Measurements from ENCODE around the gene SMIM32. TPM values are rescaled to one million over a fixed set of nuclear protein-coding genes. Genes with fewer than 3 reads are reported as not detected.

The SMIM32 gene
- under 1 TPM in 5 of 12 donors, not detected in 7; 0.07 to 0.24 (median 0.11) TPM for polyA plus RNA-seq (ENCODE audit: insufficient read length in 12 of 12)
- long read RNA-seq, donor 1, transcript SMIM32-201 (1 exons, 1,667 nt) = major isoform, 15 of 15 reads
- long read RNA-seq, donor 1, partial matches to known transcripts = 0 of 15 reads
- long read RNA-seq, donor 1, other reads (novel, unspliced or antisense) = 0 of 15 reads
- long read RNA-seq, donor 2 = 0 reads
- long read RNA-seq, donor 3 = 0 reads
- long read RNA-seq, donor 4 = 0 reads
- long read RNA-seq, donor 5, partial matches to known transcripts = 0 of 1 reads
- long read RNA-seq, donor 5, other reads (novel, unspliced or antisense) = 0 of 1 reads
- long read RNA-seq, donor 6 = 0 reads
- long read RNA-seq, donor 7 = 0 reads
- long read RNA-seq, donor 8 = 0 reads
- long read RNA-seq, donor 9 = 0 reads
- long read RNA-seq, donor 10 = 0 reads
- long read RNA-seq, donor 11 = 0 reads

DNA sequence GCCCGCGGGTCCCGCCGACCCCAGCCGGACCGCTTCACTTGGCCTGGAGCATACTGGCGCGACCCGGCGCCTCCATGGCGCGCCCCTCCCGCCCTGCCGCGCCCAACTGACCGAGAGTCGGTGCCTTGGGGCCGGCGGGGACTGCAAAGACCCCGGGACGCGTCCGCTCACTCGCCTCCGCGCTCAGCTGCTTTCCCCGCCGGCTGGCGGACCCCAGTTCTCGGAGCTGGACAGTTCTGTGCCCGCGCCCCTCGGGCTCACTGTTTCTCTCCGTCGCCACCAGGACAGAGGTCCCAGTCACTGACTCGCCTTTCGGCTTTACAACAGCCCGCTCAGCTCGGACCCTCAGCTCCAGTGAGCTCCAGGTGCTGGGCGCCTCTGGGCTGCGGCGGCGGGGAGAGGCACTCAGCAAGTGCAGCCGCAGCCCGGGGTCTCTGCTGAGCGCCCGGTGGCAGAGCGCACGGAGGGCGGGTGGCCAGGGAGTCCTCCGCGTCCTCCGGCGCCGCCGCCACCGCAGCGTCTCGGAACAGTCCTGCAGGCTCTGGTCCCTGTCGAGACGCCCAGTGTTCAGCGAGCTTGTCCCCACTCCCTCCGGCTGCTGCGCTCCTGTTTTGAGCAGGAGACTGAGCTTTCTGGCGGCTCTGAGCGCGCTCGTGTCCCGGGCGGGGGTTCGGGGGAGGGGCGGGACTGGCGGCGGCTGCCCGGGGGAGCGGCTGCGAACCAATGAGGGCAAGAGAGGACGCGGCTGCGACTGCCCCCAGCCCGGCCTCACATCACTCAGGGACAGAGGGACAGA lies at the start of gene SMIM32:
Gene SMIM32 (minus strand): TSS at position 637 of the 796 bp plus-strand sequence. CDS start 638 bp downstream, outside the sequence.
- DNase-seq = no peak

DNA sequence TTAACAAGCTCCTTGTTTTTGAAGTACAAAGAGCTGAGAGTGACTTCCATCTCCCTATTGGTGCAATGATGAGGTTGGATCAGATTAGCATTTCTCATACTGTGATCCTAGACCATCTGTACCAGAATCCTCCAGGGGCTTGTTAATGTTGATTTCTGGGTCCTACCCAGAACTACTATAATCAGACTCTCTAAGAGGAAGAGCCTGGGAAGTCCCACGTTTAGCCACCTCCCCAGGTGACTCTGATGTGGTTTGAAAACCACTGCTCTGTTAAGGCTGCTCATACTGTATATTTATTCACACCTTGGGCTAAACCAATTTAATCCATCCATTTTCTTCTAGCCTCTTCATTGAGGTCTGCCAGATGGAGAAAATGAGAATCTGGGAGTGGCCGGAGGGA lies 49.6 kb upstream of the SMIM32 start:
- no peak for DNase-seq

DNA sequence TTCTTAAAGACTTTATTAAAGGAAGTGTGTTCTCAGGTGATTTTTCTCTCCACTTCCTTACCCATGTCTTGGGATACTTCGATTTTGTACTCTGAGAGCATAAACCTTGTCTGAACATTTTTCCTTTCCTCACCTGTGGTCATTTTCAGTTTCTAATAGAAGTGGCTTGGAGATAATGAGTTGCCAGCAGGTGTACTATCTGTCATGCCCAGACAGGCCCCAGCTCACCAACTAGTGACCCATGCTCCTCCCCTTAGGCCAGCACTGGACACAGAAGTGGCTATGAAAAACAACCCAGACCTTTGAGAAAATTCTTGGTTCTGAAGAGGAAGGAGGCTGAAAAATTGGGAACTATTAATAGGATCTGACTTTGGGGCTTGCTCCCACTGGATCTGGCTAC lies 49.2 kb upstream of the SMIM32 start:
- no peak for DNase-seq

DNA sequence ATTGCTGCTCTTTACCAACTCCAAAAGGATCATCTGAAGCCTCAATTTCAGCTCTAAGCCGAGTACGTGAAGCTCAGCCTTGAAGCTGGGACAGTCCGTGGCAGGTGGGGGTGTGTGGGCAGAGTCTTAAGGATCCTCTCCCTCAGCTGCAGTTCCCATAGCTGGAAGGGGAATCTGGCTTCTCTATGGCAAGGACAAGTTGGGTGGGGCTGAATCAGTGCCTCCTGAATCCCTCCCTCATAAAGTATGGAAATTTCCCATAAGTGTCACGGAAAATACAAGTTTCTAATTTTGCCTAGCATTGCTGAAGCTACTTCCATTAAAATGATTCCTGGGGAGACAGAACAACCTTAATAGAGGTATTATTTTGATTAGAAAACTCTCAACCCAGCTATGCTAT lies 47.9 kb upstream of the SMIM32 start:
- no peak for DNase-seq

DNA sequence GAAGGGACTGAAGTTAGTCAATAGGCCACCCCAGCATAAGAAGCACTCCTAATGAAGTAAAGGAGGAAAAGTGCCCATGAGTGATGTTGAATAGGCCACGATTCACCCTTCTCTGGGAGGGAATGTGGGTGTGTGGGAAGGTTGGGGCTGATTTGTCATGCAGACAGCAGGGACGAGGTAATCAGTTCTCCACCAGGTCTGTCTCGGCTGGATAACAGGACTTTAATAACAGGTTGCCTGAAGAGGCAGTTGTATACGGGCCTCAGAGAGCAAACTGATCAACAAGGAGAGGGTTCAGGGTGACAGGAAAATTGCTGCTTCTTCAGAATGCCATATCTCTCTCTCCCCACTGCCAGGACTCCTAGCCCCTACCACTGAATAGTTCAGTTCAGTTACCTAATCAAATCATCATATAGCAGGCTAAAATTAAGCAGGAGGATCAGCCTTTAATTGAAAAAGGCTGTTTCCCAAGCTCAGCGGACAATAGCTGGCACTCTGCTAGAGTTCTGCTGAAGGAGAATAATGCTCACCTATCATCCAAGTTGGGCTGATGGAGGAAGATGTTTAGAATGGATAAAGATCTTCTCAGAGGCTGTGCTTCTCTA lies 43.6 kb upstream of the SMIM32 start:
- no peak for DNase-seq

DNA sequence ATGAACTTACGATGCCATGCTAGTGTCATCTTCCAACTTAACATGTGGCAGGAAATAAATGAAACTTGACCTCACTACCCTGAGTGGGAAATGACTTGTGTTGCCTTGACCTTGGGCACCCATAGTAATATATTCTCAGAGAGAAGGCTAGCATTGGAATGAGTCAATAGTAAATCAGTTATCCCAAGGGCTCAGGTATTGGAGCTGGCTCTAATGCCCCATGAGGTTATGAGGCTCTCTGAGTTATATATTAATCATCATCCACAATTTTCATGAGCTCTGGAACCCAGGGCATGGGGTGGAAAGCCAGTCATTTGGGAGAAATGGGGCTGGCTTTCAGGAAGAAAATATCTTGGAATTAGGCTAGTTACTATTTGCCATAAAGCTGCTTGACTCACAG lies 42.4 kb upstream of the SMIM32 start:
- no peak for DNase-seq

DNA sequence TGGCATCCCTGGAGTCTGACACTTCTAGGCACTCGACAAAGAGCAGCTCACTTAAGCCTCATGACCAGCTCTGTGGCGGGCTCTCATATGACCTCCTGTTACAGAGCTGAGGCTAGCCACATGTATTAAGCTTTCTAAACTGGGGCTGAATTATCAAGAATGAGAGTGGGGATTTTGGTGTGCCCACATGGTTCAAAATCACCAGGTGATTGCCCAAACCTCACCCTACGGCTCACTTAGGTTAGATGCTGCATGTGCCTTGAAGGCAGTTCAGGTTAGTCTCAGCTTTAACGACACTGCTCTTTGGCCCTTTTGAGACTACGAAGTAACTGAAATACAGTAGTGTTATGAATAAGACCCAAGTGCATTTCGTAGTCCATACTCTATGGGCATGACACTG lies 39.4 kb upstream of the SMIM32 start:
- no peak for DNase-seq

DNA sequence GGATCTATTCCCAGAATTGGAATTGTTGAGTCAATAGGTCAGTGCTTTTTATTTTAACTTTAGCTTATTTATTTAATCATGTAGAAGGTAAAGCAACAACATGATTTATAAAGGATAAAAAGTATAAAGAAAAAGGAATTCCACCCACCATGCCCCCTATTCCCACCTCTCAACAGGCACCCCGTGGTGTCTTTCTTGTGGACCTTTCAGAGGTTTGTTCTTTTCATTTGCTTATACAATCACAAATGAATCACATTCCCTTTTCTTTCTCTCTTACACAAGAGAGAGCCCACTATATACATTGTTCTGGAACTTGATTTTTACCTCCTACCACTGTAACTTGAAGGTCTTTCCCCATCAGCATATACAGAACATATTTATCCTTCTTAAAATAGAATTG lies 37.2 kb upstream of the SMIM32 start:
- DNase-seq = no peak

DNA sequence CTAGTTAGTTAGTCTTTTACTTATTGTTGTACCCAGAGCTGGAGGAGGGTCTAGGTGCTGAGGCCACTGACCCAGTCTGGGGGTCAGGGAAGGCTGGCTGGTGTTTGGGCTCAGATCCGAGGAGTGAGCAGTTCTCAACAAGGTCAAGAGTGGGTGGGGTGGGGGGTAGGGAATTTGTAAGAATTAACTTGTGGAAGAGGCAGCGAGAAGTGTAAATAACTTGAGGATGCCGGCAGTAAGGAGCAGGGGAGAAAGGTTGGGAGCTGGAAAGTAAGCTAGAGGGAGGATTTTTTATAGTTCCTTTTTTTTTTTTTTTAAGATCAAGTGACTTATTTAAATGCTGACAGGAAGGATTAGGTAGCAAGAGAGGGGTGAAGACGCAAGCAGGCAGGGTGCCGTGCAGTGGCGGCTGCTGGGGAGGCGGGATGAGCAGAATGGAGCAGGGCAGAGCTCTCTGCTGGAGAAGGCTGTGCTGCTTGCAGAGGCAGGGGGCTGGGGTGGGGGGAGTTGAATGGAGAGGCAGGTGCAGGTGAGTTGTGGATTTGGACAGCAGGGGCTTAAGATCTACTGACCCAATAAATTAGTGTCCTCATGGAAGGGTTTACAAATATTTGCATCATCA lies 35.3 kb upstream of the SMIM32 start:
- no peak for DNase-seq

DNA sequence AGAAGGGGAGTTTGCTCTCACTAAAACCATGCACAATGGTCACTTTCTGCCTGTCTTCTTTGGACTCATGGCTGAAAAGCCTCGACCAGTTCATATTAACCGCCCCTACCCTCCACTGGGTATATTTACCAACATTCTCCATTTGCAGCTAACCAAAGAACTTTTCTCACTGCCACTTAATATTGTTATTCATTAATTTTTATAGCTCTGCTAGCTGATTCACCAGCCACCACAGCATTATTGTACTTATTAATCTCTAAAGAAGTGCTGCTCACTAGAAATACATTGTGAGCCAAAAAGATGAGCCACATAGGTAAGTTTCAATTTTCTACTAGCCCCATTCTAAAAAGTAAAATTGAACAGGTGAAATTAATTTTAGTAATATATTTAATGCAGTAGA lies 33.4 kb upstream of the SMIM32 start:
- no peak for DNase-seq

DNA sequence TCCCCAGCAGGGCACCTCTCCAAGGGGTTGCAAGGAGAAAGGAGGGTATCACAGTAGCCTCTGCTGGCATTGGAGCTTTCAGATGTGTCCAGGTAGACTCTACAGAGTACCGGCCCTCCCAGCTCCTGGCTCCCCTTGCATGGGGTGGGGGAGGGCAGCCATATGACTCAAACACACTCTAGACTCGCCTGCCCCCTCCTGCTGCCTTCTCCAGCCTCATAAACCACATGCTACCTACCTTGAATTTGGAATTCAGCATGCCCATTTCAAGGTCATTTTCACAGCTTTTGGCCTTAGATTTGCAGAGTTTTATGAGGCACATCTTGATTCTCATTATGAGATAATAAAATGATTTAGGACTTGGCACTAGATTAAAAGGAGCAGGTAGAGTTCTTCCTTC lies 32.8 kb upstream of the SMIM32 start:
- DNase-seq = no peak

DNA sequence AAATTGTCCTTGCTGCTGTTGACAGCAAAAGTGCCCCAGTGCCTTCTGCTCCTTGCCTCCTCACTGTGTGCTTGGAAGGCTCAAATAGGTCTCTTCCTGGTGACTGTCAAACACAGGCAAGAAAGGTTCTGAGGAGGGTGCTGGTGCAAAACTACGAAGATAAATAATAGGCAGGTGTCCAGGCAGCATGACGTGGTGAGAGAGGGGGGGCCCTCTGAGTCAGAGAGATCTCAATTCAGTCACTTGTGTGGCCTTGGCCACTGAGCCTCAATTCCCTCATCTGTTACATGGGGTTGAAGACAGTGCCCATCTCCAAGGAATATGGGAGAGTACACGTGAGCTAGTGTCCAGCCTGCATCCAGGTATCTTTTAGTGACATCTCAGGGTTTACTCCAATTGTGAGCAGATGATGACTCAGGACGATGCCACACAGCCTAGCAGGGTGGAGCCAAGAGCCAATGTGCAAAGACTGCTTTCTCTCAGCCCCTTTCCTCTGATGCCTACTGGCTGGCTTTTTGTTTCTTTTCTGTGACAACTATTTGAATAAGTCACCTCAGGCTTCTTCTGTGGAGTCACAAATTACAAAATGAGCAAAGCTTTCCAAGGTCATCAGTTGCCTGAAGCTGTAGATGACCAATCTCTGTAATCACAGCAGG lies 29.7 kb upstream of the SMIM32 start:
- no peak for DNase-seq

DNA sequence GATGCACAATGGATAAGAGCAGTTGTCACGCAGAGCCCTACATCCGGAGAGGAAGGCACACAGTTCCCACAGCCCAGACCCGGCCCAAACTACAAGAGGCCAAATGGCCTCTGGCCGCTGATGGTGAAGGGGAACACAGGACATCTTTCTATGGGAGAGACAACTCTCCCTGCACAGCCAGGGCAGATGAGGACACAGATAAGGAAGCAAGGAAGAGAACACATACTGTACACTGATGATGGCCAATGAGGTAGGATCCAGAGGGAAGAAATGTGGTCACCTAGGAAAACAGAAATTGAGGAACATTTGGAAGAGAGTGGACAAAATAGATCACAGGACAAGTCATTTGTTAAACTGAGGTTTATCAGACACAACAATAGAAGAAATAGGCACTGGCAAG lies 28.4 kb upstream of the SMIM32 start:
- DNase-seq = no peak

DNA sequence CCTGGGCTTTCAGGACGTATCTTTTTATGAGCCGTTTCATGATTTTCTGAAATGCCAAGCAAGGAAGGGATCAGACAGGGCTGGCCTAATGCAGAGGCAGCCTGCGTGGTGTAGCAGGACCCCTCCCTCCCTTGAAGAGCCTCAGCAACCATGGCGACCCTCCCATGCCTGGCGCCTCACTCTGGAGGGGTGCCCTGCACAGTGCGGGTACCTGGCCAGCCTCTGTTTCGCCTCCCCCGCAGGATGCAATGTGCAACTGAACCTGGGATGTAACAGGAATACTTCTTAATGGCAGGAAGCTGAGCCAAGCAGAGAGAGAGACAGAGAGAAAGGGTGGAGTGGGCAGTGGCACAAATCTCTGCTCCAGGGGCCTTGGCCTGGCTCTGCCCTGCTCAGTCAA lies 23.3 kb upstream of the SMIM32 start:
- no peak for DNase-seq

DNA sequence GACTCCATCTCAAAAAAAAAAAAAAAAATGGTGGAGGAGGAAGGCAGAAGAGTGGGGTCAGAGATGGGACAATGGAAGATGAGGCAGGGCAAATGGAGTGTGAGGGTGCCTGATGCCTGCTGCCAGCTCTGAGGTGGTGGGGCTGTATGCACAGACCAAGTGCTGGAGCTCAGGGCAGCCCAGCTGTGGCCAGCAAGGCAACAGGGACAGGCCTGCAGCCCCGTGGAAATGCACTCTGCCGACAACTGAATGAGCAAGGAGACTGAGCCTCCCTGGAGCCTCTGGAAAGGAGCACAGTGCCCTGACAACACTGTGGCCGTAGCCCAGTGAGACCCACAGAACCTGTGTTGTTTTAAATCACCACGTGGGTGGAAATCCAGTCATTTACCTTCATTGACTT lies 22.9 kb upstream of the SMIM32 start:
- no peak for DNase-seq

DNA sequence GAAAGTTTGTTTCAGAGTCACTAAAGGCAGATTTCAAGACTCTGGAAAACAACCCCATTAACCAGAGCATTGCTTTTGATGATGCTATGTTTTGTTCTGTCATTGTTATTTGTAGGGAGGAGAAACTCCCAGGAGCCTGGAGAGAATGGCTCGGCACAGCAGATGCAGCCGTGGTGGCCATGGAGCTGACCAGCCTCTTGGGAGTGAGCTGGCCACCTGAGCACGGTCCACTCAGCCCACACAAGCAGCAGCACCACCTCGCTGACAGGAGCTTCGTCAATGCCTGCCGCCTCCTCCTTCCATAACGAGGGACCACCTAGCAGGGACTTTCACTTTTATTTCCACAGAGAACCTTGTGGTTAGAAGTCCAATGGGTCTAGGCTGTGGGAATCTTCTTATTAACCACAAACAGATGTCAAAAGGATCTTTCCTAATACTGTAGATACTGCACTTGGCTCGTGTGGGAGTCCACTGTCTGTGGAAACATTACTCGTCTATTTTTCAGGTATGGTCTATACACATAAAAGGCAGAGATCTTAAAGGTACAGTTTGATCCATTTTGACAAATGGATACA lies 21.0 kb upstream of the SMIM32 start:
- no peak for DNase-seq

DNA sequence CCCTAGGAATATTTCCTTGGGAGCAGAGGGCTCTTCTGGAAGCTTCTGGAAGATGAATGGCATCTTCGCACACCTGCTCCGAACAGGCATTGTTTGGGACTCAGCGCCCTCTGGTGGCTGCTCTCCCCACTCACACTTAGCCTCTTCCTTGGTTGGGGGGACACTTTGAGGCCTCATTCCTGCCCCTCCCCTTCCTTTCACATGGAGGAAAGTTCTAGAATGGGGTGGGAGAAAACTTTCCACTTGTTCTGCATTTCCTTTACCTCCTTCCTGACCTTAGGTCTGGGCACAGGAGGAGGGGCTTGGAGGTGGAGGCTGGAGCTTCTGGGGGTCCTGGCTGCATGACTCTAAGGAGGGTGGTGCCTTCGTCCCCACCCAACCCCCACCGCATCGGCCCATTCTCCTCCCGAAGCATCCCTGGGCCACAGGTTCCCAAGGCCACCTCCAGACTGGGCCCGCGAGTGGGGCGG lies 19.3 kb upstream of the SMIM32 start:
- peak; percentile 52 for DNase-seq

DNA sequence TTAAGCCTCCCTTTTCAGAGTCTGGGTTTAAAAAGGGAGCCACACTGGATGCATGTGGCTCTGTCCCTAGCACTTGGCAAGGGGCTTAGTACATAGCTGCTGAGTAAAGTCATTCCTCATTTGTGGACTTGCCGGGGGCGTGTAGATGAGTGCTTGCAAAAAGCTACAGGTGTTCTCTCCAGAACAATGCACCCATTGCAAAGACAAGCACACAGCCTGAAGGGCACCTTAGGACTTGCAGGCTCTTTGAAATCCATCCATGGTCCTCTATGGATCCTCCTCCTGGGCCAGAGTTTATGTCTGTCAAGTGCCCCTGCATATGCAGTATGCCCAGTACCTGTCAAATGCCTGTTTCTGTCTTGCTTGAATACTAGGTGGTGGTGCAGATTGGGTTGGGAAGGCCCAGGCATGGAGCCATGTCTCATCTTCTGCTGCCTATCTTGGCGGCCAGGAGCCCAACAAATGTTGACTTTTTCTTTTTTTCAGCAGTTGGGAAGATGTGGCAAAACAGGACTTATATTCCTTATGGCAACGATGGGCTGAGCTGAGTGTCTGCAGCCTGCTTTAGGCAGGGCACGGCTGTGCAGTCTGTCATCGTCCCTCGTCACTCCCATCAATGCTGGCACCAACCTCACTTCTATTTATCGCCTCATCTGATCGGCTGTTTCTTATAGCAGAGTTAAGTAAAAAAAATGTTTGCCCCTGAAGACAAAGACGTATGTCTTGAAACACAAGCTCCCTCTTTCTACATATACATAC lies 18.5 kb upstream of the SMIM32 start:
- DNase-seq = no peak

DNA sequence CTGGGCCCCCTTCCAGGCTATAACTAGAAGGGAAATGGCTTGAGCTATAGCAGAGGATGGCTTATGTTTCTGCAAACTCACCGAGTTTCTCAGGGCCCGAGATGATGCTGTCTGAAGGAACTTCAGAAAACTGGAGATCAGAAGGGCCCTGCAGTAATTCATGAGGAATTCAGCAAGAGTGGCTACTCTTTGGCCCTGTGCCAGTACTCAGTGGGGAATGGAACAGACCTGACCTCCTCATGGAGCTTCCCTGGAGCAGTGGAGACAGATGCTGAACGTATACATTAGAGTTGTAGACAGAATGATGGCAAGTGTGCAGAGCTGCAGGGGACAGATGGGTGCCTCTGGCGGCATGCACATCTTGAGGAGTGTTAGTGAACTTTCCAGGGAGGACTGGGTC lies 17.3 kb upstream of the SMIM32 start:
- no peak for DNase-seq

DNA sequence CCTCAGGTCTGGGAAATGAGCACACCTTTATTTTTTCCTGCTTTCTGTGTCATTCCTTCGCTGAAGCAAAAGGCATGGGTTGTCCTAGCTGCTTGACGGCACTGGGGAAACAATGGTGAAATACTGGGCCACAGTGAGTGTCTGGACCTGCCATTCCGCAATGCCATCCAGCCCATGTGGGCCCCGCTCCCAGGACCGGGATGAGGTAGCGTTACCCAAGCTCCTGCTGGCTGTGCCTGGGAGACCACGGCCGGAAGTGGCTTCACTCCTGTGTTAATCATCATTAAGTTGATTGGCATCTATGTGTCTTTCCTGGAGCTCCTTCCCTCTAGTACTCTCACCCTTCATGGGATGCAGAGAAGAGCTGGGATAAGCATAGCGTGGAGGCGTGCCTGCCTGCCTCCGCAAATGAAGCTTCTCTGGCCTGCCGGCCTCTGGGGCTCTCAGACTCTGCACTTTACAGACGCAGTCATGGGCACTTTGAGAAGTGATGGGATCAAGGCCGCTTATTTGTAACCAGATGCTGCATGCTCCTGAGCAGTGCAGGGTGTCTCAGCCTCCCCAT lies 16.5 kb upstream of the SMIM32 start:
- no peak for DNase-seq
